HCT116 (cell line): ENCODE measurements around the gene FASN. TPM values are rescaled to one million over a fixed set of nuclear protein-coding genes. Genes with fewer than 3 reads are reported as not detected.

Experiments
- ATAC-seq: fragments of 200-7000 bp; cut with Tn5 transposase; 2 replicates; pipeline ENCODE4 v1.9.1; 2020; ENCODE audit warnings: mild to moderate bottlenecking, moderate library complexity
- BruUV-seq: library from RNA; stranded (reverse); fragments of 400-500 nt; replicated peaks from 2 replicates; lab custom pipeline; 2021; lab: Mats Ljungman, UMichigan
- CTCF ChIA-PET: fragments of 300-600 bp; sonication (Branson Sonifier 250); formaldehyde crosslinking; loops from one replicate; lab custom pipeline; 2021; ENCODE audit warnings: antibody characterized with exemption; lab: Charles Lee
- POLR2A ChIA-PET: fragments of 300-600, 350-600 bp; sonication (Branson Sonifier 250); formaldehyde crosslinking; loops from one replicate; lab custom pipeline; 2021; ENCODE audit warnings: antibody characterized with exemption; lab: Charles Lee
- RAD21 ChIA-PET, 2 experiments: fragments of 300-600 bp; sonication (Branson Sonifier 250); formaldehyde crosslinking; loops; one replicate each; lab custom pipeline; 2023; ENCODE audit warnings: low total read pairs in 2 of 2; ENCODE audit not compliant: uncharacterized antibody in 2 of 2, unreplicated experiment in 2 of 2, low non-redundant PET in 1 of 2; lab: Charles Lee
- DNase-seq: peaks from one replicate; pipeline ENCODE4 v3.0.0-alpha.2; 2010; ENCODE audit warnings: low read depth, low spot score
- H2AFZ ChIP-seq: fragments of 200-600 bp; shearing (Covaris generic), sonication (generic); 2 replicates; pipeline ENCODE4 v1.6.1; 2017; ENCODE audit warnings: low read depth, mixed run types, mixed read lengths, antibody characterized with exemption, low read length; ENCODE audit not compliant: poor library complexity, severe bottlenecking
- H3K27ac ChIP-seq: 2 replicates; pipeline ENCODE4 v1.5.1; 2012; ENCODE audit warnings: low read depth, low read length
- H3K27me3 ChIP-seq: fragments of 200-600 bp; sonication (generic); 2 replicates; pipeline ENCODE4 v1.6.1; 2016; ENCODE audit warnings: mixed run types, low read length, mixed read lengths; ENCODE audit not compliant: insufficient read depth
- H3K36me3 ChIP-seq, 2 experiments: fragments of 200-500 bp in 1 of 2; fragments of 200-600 bp in 1 of 2; sonication (Bioruptor generic) in 1 of 2; sonication (generic) in 1 of 2; 2 replicates each; pipeline versions ENCODE4 v1.5.1 to v1.6.1; 2014 to 2016; ENCODE audit warnings: low read length in 2 of 2, inconsistent platforms in 1 of 2, mixed read lengths in 1 of 2, mixed run types in 1 of 2; ENCODE audit not compliant: insufficient read depth in 2 of 2, control insufficient read depth in 1 of 2
- H3K4me1 ChIP-seq, 2 experiments: fragments of 200-600 bp in 1 of 2; sonication (generic) in 1 of 2; 2 replicates each; pipeline versions ENCODE4 v1.5.1 to v1.6.1; 2012 to 2017; ENCODE audit warnings: low read length in 2 of 2, inconsistent platforms in 1 of 2, mild to moderate bottlenecking in 1 of 2, mixed read lengths in 1 of 2, mixed run types in 1 of 2, moderate library complexity in 1 of 2; ENCODE audit not compliant: insufficient read depth in 2 of 2, control insufficient read depth in 1 of 2
- H3K4me2 ChIP-seq: fragments of 200-600 bp; sonication (generic); 2 replicates; pipeline ENCODE4 v1.6.1; 2017; ENCODE audit warnings: mixed run types, low read length, mixed read lengths
- H3K4me3 ChIP-seq, 2 experiments: fragments of 200-600 bp in 1 of 2; sonication (generic) in 1 of 2; replicated peaks in 1 of 2; 2 replicates each; pipeline ENCODE4 v1.5.1; 2011 to 2016; ENCODE audit warnings: low read length in 2 of 2, control low read depth in 1 of 2, low read depth in 1 of 2, mild to moderate bottlenecking in 1 of 2, mixed read lengths in 1 of 2, mixed run types in 1 of 2
- H3K79me2 ChIP-seq: fragments of 200-600 bp; sonication (generic); 2 replicates; pipeline ENCODE4 v1.6.1; 2017; ENCODE audit warnings: mild to moderate bottlenecking, mixed run types, low read length, moderate library complexity, mixed read lengths; ENCODE audit not compliant: insufficient read depth
- H3K9ac ChIP-seq: fragments of 200-600 bp; sonication (generic); 2 replicates; pipeline ENCODE4 v1.6.1; 2016; ENCODE audit warnings: low read length, mixed read lengths
- H3K9me2 ChIP-seq: fragments of 200-600 bp; sonication (generic), shearing (Covaris generic); 2 replicates; pipeline ENCODE4 v1.6.1; 2017; ENCODE audit warnings: mixed run types, mild to moderate bottlenecking, moderate library complexity; ENCODE audit not compliant: insufficient read depth
- H3K9me3 ChIP-seq, 2 experiments: fragments of 200-500 bp in 1 of 2; fragments of 200-600 bp in 1 of 2; sonication (Bioruptor generic) in 1 of 2; sonication (generic) in 1 of 2; 2 replicates each; pipeline ENCODE4 v1.6.1; 2014 to 2017; ENCODE audit warnings: low read length in 2 of 2, mixed read lengths in 2 of 2, inconsistent platforms in 1 of 2, low read depth in 1 of 2, mild to moderate bottlenecking in 1 of 2, mixed run types in 1 of 2, moderate library complexity in 1 of 2; ENCODE audit not compliant: control insufficient read depth in 1 of 2, insufficient read depth in 1 of 2
- H4K20me1 ChIP-seq: fragments of 200-600 bp; sonication (generic), shearing (Covaris generic); 2 replicates; pipeline ENCODE4 v1.6.1; 2017; ENCODE audit warnings: mixed run types, mild to moderate bottlenecking, moderate library complexity; ENCODE audit not compliant: insufficient read depth
- CEBPB ChIP-seq: IDR thresholded peaks from 2 replicates; pipeline ENCODE4 v1.6.1; 2012; ENCODE audit warnings: low read depth
- ELF1 ChIP-seq: IDR thresholded peaks from 2 replicates; pipeline ENCODE4 v1.6.1; 2012; ENCODE audit warnings: low read depth, borderline replicate concordance
- EZH2 ChIP-seq: fragments of 200-600 bp; sonication (generic); IDR thresholded peaks from 2 replicates; pipeline ENCODE4 v1.6.1; 2017; ENCODE audit warnings: antibody characterized with exemption, mixed run types
- EZH2phosphoT487 ChIP-seq: fragments of 200-600 bp; IDR thresholded peaks from 2 replicates; pipeline ENCODE4 v1.6.1; 2018; ENCODE audit warnings: antibody characterized with exemption, borderline replicate concordance
- FOSL1 ChIP-seq: IDR thresholded peaks from 2 replicates; pipeline ENCODE4 v1.6.1; 2012; ENCODE audit warnings: low read depth
- POLR2A ChIP-seq: IDR thresholded peaks from 2 replicates; pipeline ENCODE4 v1.7.0; 2011; ENCODE audit warnings: borderline replicate concordance; ENCODE audit not compliant: insufficient read depth, insufficient read length; ENCODE audit errors: extremely low read depth
- POLR2AphosphoS5 ChIP-seq: IDR thresholded peaks from 2 replicates; pipeline ENCODE4 v1.6.1; 2011; ENCODE audit warnings: mild to moderate bottlenecking, low read depth, low read length, moderate library complexity
- RAD21 ChIP-seq: IDR thresholded peaks from 2 replicates; pipeline ENCODE4 v1.6.1; 2012; ENCODE audit warnings: low read depth, mild to moderate bottlenecking
- SIN3A ChIP-seq: IDR thresholded peaks from 2 replicates; pipeline ENCODE4 v1.6.1; 2012; ENCODE audit warnings: low read depth
- TCF7L2 ChIP-seq: IDR thresholded peaks from 2 replicates; pipeline ENCODE4 v1.7.0; 2011; ENCODE audit warnings: borderline replicate concordance, inconsistent platforms; ENCODE audit not compliant: insufficient read depth, insufficient read length; ENCODE audit errors: extremely low read depth
- YY1 ChIP-seq: IDR thresholded peaks from 2 replicates; pipeline ENCODE4 v1.6.1; 2011; ENCODE audit warnings: low read length, low read depth, moderate library complexity, mild to moderate bottlenecking; ENCODE audit not compliant: insufficient replicate concordance; ENCODE audit errors: extremely low read depth
- ZFX ChIP-seq: fragments of 450-650 bp; IDR thresholded peaks from 2 replicates; pipeline ENCODE4 v1.6.1; 2017
- ZNF274 ChIP-seq: fragments of 200-500 bp; sonication (Bioruptor generic); IDR thresholded peaks from 2 replicates; pipeline ENCODE4 v1.6.1; 2014; ENCODE audit warnings: mild to moderate bottlenecking, low read depth, low read length, inconsistent platforms
- intact Hi-C: fragments of 100-400 bp; cut with micrococcal nuclease; formaldehyde crosslinking; loops from 2 replicates; pipeline ENCODE4 v1.10.0; 2022
- total RNA-seq: library from RNA; stranded (reverse); gene quantifications from one replicate; pipeline ENCODE4 v1.2.1, GENCODE V29; 2021; ENCODE audit not compliant: unreplicated experiment
- TF ChIP-seq, protein P1 (sequence below): IDR thresholded peaks from 2 replicates; pipeline ENCODE4 v1.6.1; 2012
- TF ChIP-seq, protein P2 (sequence below): IDR thresholded peaks from 2 replicates; pipeline ENCODE4 v1.6.1; 2012; ENCODE audit warnings: low read depth

Gene FASN
- total RNA-seq, 1 experiment from 2014 or later, result 754 TPM

GRCh38 chr17:82128287-82128686 lies 30.3 kb upstream of the FASN start:
- H3K9me3 ChIP-seq, result no peaks in the 10 kb centered on the region
- no TSS peak for BruUV-seq
- H3K79me2 ChIP-seq, result no peaks in the 10 kb centered on the region
- no peaks in the 10 kb centered on the region for H4K20me1 ChIP-seq
- H3K27ac ChIP-seq, result no peak overlapping the region
- ChIA-PET CTCF (no interaction called here), POLR2A (no interaction called here), RAD21 (no interaction called here)
- H3K9me2 ChIP-seq, result no peaks in the 10 kb centered on the region
- H3K4me1 ChIP-seq, result peaks cover 0 to 2% of the 10 kb centered on the region in 2 experiments; a peak in 2 of 4 replicates
- H3K4me3 ChIP-seq, result no peak overlapping the region
- no peak overlapping the region for H2AFZ ChIP-seq
- intact Hi-C loops, result no loop called here
- no peaks in the 10 kb centered on the region for H3K36me3 ChIP-seq
- DNase-seq (no peak), ATAC-seq (no peak)
- no peaks in the 10 kb centered on the region for H3K27me3 ChIP-seq
- no peak for TF ChIP-seq ZNF274
- no peak for TF ChIP-seq YY1
- no peak for TF ChIP-seq EZH2phosphoT487
- TF ChIP-seq RAD21, result no peak
- TF ChIP-seq POLR2A, result no peak
- TF ChIP-seq CEBPB, result no peak
- TF ChIP-seq EZH2, result no peak
- TF ChIP-seq TCF7L2, result no peak
- no peak for TF ChIP-seq ZFX
- no peak for TF ChIP-seq ELF1
- TF ChIP-seq POLR2AphosphoS5, result no peak
- TF ChIP-seq, protein P1, sequence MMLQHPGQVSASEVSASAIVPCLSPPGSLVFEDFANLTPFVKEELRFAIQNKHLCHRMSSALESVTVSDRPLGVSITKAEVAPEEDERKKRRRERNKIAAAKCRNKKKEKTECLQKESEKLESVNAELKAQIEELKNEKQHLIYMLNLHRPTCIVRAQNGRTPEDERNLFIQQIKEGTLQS, result no peak
- no peak for TF ChIP-seq FOSL1
- TF ChIP-seq, protein P2, sequence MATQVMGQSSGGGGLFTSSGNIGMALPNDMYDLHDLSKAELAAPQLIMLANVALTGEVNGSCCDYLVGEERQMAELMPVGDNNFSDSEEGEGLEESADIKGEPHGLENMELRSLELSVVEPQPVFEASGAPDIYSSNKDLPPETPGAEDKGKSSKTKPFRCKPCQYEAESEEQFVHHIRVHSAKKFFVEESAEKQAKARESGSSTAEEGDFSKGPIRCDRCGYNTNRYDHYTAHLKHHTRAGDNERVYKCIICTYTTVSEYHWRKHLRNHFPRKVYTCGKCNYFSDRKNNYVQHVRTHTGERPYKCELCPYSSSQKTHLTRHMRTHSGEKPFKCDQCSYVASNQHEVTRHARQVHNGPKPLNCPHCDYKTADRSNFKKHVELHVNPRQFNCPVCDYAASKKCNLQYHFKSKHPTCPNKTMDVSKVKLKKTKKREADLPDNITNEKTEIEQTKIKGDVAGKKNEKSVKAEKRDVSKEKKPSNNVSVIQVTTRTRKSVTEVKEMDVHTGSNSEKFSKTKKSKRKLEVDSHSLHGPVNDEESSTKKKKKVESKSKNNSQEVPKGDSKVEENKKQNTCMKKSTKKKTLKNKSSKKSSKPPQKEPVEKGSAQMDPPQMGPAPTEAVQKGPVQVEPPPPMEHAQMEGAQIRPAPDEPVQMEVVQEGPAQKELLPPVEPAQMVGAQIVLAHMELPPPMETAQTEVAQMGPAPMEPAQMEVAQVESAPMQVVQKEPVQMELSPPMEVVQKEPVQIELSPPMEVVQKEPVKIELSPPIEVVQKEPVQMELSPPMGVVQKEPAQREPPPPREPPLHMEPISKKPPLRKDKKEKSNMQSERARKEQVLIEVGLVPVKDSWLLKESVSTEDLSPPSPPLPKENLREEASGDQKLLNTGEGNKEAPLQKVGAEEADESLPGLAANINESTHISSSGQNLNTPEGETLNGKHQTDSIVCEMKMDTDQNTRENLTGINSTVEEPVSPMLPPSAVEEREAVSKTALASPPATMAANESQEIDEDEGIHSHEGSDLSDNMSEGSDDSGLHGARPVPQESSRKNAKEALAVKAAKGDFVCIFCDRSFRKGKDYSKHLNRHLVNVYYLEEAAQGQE, result no peak
- TF ChIP-seq SIN3A, result no peak
- H3K9ac ChIP-seq, result no peak overlapping the region
- no peak overlapping the region for H3K4me2 ChIP-seq
